Natural killer cell (primary cell): ENCODE measurements around the gene DDX3X. TPM values are rescaled to one million over a fixed set of nuclear protein-coding genes. Genes with fewer than 3 reads are reported as not detected.
A peak's percentile ranks its signal among the peaks of the same experiment; 100 is the strongest.

Source experiments
- ATAC-seq, 3 donors: fragments of 150-1000 bp in 2 of 3; fragments of 200-7000 bp in 1 of 3; cut with Tn5 transposase; 1 replicate in 1 of 3; 2 replicates in 2 of 3; pipeline ENCODE4 v1.10.0; 2021; ENCODE audit warnings: mild to moderate bottlenecking in 2 of 3, moderate library complexity in 2 of 3
- DNase-seq, 2 donors: peaks; one replicate each; pipeline versions ENCODE4 v3.0.0 to v3.0.0-alpha.2; 2013 to 2021; ENCODE audit warnings: mixed read lengths in 1 of 2
- H3K27ac ChIP-seq: one replicate; pipeline ENCODE4 v1.5.1; 2013; ENCODE audit warnings: mild to moderate bottlenecking, low read length
- H3K27me3 ChIP-seq: one replicate; pipeline ENCODE4 v1.6.1; 2013; ENCODE audit warnings: low read length; ENCODE audit not compliant: control insufficient read depth, insufficient read depth
- H3K36me3 ChIP-seq: one replicate; pipeline ENCODE4 v1.6.1; 2013; ENCODE audit warnings: low read length; ENCODE audit not compliant: control insufficient read depth, insufficient read depth
- H3K4me1 ChIP-seq: one replicate; pipeline ENCODE4 v1.6.1; 2013; ENCODE audit warnings: low read length; ENCODE audit not compliant: control insufficient read depth, insufficient read depth
- H3K4me3 ChIP-seq: one replicate; pipeline ENCODE4 v1.5.1; 2013; ENCODE audit warnings: low read length
- H3K9me3 ChIP-seq: one replicate; pipeline ENCODE4 v1.6.1; 2013; ENCODE audit warnings: low read length; ENCODE audit not compliant: control insufficient read depth, insufficient read depth
- H3K27ac Mint-ChIP-seq, 2 donors: one replicate each; pipeline ENCODE4 v1.8.0; 2022; ENCODE audit warnings: mild to moderate bottlenecking in 2 of 2, mixed read lengths in 2 of 2, moderate library complexity in 1 of 2
- H3K27me3 Mint-ChIP-seq, 2 donors: one replicate each; pipeline ENCODE4 v1.8.0; 2022; ENCODE audit warnings: low read depth in 2 of 2, mixed read lengths in 2 of 2
- H3K36me3 Mint-ChIP-seq: one replicate; pipeline ENCODE4 v1.8.0; 2022; ENCODE audit warnings: mixed read lengths
- H3K4me1 Mint-ChIP-seq, 2 donors: one replicate each; pipeline ENCODE4 v1.8.0; 2022; ENCODE audit warnings: mixed read lengths in 2 of 2
- H3K4me3 Mint-ChIP-seq: one replicate; pipeline ENCODE4 v1.8.0; 2022; ENCODE audit warnings: mild to moderate bottlenecking, moderate library complexity, mixed read lengths
- H3K9me3 Mint-ChIP-seq, 2 donors: one replicate each; pipeline ENCODE4 v1.8.0; 2022; ENCODE audit warnings: mixed read lengths in 2 of 2
- WGBS: methylation state at CpG from one replicate; pipeline ENCODE4 v1.1.7; 2013; ENCODE audit warnings: missing lambda C conversion rate; ENCODE audit not compliant: insufficient coverage; 5-methylcytosine and 5-hydroxymethylcytosine counted together
- intact Hi-C: fragments of 100-400 bp; cut with micrococcal nuclease; formaldehyde crosslinking; loops from one replicate; pipeline ENCODE4 v1.14.2; 2022
- total RNA-seq, 4 donors: library from RNA; stranded (reverse); fragments of 120-200 nt in 1 of 4; gene quantifications; one replicate each; pipeline versions ENCODE4 v1.2.3 to v1.2.4, GENCODE V29; 2013 to 2022
- TF ChIP-seq, protein P1 (sequence below): fragments of 200-600 bp; IDR thresholded peaks from one replicate; pipeline ENCODE4 v1.8.0; 2022; ENCODE audit warnings: antibody characterized with exemption

DDX3X gene
- total RNA-seq, 3 donors from 2014 or later (not counting 1 experiment from before 2014, with no cell fraction given) = 695 to 1,297 (median 1,054) TPM

DNA sequence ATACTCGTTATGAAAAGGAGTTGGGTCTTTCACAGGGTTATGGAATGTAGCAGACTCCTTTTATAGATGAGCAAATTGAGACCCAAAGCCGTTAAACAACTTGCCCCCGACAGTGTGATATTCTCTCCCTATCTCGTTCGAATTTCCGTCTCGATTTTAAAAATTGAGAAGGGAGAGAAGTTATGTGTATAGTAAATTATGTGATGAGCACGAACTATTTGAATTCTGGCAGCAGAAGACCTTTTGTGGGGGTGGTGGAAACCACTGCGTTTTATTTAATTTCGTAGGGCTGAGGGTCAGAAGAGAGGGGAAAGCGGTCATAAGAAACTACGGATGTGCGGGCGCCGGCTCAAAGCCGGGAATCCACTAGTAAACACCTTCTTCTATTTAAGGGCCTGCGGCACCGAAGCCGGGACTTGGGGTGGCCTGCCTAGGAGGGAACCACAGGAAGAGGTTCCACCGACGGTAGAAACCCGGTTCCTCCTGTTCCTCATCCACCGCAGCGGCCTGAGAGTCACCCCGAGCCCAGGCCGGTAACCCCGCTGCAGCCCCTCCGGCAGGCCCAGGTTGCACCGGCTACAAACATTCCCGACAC, 1.5 kb upstream of the DDX3X start:
- no peaks in the 10 kb centered on the region for H3K27me3 ChIP-seq

DNA sequence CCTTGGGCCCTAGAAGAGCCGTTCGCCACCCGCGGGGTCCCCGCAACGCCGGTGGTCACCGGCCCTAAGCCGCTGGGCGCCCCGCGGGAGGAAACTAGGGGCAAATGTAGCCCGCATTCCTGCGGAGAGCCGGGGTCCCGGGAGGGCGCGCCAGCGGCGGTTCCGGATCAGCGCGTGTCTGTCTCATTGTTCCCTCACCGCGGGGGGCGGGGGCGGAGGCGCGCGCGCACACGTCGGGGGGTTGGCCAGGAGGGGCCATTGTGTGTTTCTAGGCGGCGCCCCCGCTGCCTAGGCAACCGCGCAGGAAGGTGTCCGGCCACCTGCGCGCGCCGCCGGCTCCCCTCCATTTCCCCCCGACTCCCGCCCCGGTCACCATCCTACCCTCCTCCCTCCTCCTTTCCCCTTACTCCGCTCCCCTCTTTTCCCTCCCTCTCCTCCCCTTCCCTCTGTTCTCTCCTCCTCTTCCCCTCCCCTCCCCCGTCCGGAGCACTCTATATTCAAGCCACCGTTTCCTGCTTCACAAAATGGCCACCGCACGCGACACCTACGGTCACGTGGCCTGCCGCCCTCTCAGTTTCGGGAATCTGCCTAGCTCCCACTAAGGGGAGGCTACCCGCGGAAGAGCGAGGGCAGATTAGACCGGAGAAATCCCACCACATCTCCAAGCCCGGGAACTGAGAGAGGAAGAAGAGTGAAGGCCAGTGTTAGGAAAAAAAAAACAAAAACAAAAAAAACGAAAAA, 789 bp upstream of the DDX3X start:
- Mint-ChIP-seq H3K4me1 (peaks cover 48 to 73% of the 10 kb centered on the region in 2 donors), H3K27ac (peak overlapping the region; percentile 98 to 100), H3K27me3 (no peaks in the 10 kb centered on the region), H3K36me3 (no peaks in the 10 kb centered on the region), H3K4me3 (peak overlapping the region; percentile 100), H3K9me3 (no peaks in the 10 kb centered on the region)
- intact Hi-C loops = loop anchor here (5.0 to 10.0 kb wide), 5 partner anchors 109 to 686 kb away; partner anchors contain the start of genes CXorf38 and MED14
- H3K4me1 ChIP-seq = peaks cover 23% of the 10 kb centered on the region
- H3K36me3 ChIP-seq = peaks cover 2% of the 10 kb centered on the region
- H3K27me3 ChIP-seq = no peaks in the 10 kb centered on the region
- ATAC-seq = peak; percentile 52 to 76 (median 61)
- peak overlapping the region; percentile 100 for H3K4me3 ChIP-seq
- peak; percentile 80 to 89 for DNase-seq
- H3K27ac ChIP-seq = peak overlapping the region; percentile 99
- TF ChIP-seq, protein P1, sequence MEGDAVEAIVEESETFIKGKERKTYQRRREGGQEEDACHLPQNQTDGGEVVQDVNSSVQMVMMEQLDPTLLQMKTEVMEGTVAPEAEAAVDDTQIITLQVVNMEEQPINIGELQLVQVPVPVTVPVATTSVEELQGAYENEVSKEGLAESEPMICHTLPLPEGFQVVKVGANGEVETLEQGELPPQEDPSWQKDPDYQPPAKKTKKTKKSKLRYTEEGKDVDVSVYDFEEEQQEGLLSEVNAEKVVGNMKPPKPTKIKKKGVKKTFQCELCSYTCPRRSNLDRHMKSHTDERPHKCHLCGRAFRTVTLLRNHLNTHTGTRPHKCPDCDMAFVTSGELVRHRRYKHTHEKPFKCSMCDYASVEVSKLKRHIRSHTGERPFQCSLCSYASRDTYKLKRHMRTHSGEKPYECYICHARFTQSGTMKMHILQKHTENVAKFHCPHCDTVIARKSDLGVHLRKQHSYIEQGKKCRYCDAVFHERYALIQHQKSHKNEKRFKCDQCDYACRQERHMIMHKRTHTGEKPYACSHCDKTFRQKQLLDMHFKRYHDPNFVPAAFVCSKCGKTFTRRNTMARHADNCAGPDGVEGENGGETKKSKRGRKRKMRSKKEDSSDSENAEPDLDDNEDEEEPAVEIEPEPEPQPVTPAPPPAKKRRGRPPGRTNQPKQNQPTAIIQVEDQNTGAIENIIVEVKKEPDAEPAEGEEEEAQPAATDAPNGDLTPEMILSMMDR = no peak
- H3K9me3 ChIP-seq = no peaks in the 10 kb centered on the region
- under 1% methylated on average over 59 of the region's 64 CpGs for WGBS

More for the DNA sequence above, 1.5 kb upstream of the DDX3X start:
- Mint-ChIP-seq H3K27me3 (no peaks in the 10 kb centered on the region), H3K36me3 (no peaks in the 10 kb centered on the region), H3K4me1 (peaks cover 42 to 66% of the 10 kb centered on the region in 2 donors), H3K4me3 (peak overlapping the region; percentile 100), H3K27ac (peak overlapping the region; percentile 98 to 100), H3K9me3 (no peaks in the 10 kb centered on the region)
- 0% methylated on average over 28 of the region's 30 CpGs for WGBS
- Histone ChIP-seq H3K9me3 (no peaks in the 10 kb centered on the region), H3K36me3 (peaks cover 1% of the 10 kb centered on the region), H3K27ac (peak overlapping the region; percentile 99), H3K4me1 (peaks cover 21% of the 10 kb centered on the region), H3K4me3 (peak overlapping the region; percentile 100)
- peak in 1 of 2 donors; percentile 53 for DNase-seq
- TF ChIP-seq, protein P1 = no peak
- intact Hi-C loops = loop anchor here (5.0 to 10.0 kb wide), 5 partner anchors 110 to 685 kb away; partner anchors contain the start of genes CXorf38 and MED14
- ATAC-seq = peak in 2 of 3 donors; percentile 0 to 1

- H3K4me1 Mint-ChIP-seq = peaks cover 61 to 87% of the 10 kb centered on the region in 2 donors
- intact Hi-C loops = loop anchor here (2.0 to 10.0 kb wide), 6 partner anchors 108 to 687 kb away; partner anchors contain the start of genes CXorf38, MED14 and USP9X
- H3K9me3 Mint-ChIP-seq = no peaks in the 10 kb centered on the region
- WGBS = 0% methylated on average over 72 of the region's 77 CpGs
- DNase-seq (peak; percentile 81 to 87), ATAC-seq (peak; percentile 37 to 69 (median 52))
- Histone ChIP-seq H3K4me3 (peak overlapping the region; percentile 100), H3K9me3 (no peaks in the 10 kb centered on the region), H3K27me3 (no peaks in the 10 kb centered on the region), H3K36me3 (peaks cover 10% of the 10 kb centered on the region), H3K4me1 (peaks cover 24% of the 10 kb centered on the region), H3K27ac (peak overlapping the region; percentile 99)
- H3K4me3 Mint-ChIP-seq = peak overlapping the region; percentile 100
- H3K36me3 Mint-ChIP-seq = peaks cover 5% of the 10 kb centered on the region
- H3K27ac Mint-ChIP-seq = peak overlapping the region; percentile 98 to 100
- H3K27me3 Mint-ChIP-seq = no peaks in the 10 kb centered on the region
- TF ChIP-seq, protein P1 = no peak
Observed at GRCh38 chrX:41334363-41335197, 618 bp downstream of the DDX3X start.
